ENCODE measurements around the gene RNF41.
"Not testable (repeated sequence)": the region's sequence is repeated elsewhere in the genome, so short reads cannot be mapped to it uniquely, and the experiment has no call there.

Gene RNF41

DNA sequence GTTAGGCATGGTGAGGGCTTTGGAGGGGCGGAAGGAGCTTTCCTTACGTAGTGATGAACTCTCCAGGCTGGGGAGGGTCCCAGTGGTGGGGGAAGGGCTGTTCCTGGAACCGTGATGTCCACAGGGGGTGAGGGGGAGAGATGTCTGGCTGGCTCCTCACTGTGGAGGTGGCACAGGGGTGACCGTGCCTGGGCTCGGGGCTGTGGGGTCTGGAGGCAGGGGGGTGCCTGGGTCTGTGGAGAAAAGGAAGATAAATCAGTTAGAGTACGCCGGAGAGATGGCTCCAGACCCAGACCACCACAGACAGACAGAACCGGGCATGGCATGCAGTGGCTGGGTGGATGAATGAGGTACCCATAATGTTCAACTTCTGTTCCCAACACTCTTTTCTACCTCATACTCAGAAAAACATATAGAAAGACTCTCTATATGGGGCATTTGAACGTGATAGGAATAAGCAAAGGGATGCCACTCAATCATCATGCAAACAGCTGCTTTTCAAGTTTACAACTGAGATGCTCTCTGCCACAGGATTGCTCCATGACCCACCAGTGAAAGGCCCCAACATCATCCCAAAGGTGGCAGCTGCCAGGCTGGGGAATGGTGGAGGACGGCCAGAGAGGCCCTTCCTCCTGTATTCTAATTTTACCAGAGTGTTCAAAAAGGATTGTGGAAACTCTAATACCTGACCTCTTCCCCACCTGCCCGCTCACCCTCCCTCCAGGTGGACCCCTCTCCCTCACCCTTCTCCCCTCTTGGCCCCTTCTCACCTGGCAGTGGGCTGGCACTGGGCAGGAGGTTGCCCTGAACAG, 58.0 kb downstream of the RNF41 start:
- no peak for DNase-seq

GRCh38 chr12:56162468-56163290, 59.0 kb downstream of the RNF41 start:
- no peak for DNase-seq

DNA sequence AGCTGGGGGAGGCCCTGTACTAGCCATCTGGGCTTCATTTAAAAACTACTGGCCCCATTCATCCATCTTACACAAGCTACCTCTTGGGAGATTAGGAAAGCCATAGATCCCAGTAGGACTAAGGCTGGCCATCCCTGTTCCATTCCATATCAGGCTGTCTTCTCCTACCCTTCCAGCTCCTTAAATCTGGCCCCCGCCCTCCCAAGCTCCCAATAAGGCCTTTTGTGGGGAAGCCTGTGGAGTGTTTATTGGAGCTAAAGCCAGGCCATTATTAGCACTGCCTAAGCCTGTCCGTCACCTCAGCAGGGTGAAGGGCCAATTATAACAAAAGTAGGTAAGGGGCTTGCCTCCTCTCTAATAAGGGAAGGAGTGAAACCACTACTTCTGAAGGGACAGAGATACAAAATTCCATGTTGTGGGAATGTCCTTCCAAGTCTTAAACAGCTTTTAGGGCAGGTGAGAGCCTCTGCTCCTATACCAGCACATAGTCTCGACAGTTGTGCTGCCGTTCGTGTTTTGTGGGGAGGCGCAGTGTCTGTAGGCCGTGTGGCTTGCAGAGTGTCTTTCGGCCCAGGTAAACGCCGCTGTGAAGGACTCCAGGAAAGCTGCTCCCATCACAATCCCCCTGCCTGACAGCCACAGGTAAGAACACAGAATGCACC, 59.9 kb downstream of the RNF41 start:
- DNase-seq, result no peak

DNA sequence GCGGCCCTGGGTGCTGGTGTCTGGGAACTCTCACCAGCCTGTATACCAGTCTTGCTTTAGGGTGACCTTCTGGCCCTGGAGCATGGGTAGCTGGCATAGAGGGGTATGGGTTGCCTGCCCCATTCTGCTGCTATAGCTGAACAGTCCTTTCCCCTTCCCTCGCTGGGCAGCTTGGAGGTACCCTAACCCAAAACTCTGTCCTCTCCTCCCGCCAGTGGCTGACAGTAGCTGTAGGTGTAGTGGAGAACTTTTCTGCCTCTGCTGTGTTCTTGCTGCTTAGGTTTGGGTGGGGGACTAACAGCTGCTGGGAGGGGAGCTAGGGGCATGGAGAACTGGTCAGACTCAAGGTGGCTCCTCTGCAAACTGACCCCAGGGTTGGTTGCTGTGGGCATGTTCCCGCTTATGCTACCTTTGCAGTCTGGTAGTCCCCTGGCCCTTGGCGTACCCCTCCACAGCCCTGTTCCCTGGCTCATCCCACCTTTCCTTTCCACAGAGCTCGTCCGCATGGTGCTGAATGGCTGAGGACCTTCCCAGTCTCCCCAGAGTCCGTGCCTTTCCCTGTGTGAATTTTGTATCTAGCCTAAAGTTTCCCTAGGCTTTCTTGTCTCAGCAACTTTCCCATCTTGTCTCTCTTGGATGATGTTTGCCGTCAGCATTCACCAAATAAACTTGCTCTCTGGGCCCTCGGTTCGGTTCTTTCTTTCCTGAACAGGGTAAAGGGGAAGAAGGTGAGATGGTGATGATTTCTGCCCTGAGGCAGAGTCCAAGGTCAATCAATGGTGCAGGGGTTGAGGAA, 60.6 kb downstream of the RNF41 start:
- DNase-seq, result no peak

DNA sequence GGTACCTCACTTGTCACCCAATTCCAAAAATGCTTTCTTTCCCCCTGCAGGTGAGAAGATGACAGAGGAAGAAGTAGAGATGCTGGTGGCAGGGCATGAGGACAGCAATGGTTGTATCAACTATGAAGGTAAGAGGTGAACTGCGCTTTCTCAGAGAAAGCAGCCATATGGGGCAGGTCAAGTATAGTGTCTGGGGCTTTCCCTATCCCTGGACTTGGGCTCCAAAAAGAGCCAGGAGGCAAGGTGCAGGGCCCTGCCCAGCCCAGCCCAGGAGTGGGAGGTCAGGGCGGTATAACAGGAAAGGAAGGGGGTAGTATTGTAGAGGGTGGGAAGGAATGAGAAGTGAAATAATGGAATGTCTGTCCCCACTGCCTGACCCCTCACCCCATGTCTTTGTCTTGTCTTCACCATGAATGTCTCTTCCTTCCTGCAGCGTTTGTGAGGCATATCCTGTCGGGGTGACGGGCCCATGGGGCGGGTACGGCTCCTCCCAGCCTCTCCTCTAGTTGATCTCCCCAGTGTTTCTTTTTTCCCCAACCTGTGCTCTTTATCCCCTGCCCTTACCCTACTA, 61.4 kb downstream of the RNF41 start:
- peak; percentile 68 for DNase-seq

DNA sequence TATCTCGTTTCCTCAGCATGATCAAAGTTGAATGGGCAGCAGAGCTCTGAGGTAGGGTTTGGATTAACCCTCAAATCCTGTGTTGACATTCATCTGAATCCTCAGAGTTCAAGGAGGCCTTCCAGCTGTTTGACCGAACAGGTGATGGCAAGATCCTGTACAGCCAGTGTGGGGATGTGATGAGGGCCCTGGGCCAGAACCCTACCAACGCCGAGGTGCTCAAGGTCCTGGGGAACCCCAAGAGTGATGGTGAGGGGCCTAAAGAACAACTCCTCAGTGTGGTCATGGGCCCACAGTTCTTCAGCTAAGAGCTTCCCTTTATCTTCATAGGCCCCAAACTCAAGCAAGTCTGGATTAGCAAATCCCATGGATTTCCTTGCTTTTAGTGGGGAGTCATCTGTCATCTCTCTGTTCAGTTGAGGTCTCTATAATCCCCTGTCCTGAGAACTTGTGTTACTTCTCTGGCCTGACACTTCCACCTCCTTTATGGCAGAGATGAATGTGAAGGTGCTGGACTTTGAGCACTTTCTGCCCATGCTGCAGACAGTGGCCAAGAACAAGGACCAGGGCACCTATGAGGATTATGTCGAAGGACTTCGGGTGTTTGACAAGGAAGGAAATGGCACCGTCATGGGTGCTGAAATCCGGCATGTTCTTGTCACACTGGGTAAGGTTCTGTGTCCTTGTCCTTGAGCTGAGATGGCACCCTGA, 62.1 kb downstream of the RNF41 start:
- DNase-seq, result no peak

DNA sequence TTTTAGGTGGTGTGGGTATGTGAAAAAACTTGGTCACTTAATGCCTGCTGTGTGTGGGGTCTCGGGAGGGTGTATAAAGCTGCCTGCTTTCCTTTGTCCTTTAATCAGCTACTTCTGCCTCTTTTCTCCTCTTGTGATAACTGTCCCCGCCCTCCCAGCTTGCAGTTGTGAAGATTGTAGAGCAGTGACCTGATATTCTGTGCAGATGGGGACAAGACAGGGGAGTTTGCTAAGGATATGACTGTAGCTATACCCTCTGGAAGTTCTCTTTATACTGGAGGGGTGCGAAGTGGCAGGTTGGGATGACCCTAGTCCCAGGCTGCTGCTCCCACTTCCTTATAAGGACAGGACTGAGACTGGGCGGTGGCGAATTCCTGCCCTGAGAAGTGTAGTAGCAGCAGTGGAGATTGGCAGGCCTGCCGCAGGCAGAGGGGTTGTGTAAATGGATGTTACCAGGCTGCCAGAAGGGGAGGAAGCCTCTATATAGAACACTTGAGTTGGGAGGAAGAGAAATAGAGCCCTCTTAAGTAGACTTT, 62.7 kb downstream of the RNF41 start:
- no peak for DNase-seq

- peak; percentile 81 for DNase-seq
Observed at GRCh38 chr12:56158029-56158925, 63.4 kb downstream of the RNF41 start, which contains the start of gene MYL6. MYL6 (plus strand) TSS chr12:56158359; CDS start chr12:56158402, 43 bp downstream.

GRCh38 chr12:56157201-56158028, 64.3 kb downstream of the RNF41 start:
- peak; percentile 69 for DNase-seq

GRCh38 chr12:56156464-56157200, 65.1 kb downstream of the RNF41 start:
- not testable (repeated sequence) for DNase-seq

DNA sequence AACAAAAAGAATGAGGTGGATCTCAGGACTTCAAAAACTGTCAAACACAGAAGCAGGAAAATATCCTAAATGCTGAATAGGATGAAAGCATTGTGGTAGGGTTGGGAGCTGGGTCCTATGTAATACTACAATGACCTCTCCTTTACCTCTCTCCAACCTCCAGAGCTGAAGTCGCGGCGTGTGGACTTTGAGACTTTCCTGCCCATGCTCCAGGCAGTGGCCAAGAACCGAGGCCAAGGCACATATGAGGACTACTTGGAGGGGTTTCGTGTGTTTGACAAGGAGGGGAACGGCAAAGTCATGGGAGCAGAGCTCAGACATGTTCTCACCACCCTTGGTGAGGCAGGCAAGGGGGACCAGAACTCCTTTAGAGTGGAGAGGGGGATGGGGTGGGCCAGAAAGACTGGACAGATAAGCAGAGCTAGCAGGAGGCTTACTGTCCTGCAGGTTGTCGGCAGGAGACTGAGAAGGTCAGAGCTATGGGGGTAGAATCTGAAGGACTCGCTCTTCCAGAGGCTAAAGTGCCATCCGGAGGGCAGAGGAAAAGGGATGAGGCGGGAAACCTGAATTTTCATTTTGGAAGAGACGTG, 66.4 kb downstream of the RNF41 start:
- no peak for DNase-seq

DNA sequence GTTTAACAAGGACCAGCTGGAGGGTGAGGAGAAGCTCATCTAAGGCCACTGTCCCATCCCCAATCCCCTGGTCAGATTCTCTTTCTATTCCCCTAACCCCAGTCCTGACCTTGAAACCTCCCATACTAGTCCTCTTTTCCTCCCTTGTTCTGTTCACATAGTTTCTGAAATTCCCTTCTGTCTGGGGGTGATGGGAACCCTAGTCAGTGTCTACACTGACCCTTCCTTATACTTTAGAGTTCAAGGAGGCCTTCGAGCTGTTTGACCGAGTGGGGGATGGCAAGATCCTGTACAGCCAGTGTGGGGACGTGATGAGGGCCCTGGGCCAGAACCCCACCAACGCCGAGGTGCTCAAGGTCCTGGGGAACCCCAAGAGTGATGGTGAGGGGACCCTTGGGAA, 66.9 kb downstream of the RNF41 start:
- no peak for DNase-seq

GRCh38 chr12:56154246-56154771, 67.4 kb downstream of the RNF41 start:
- no peak for DNase-seq

- DNase-seq, result no peak
Observed at GRCh38 chr12:56153678-56154065, 68.0 kb downstream of the RNF41 start.

GRCh38 chr12:56152756-56153677, 68.7 kb downstream of the RNF41 start:
- no peak for DNase-seq
